GM21717 (cell line): ENCODE data around the gene ZNF256.

Experiments used
- ATAC-seq: cut with Tn5 transposase; IDR thresholded peaks from one replicate; pipeline ENCODE4 v1.9.1; 2021; ENCODE audit warnings: mild to moderate bottlenecking, moderate library complexity; ENCODE audit not compliant: unreplicated experiment

ZNF256 gene

DNA sequence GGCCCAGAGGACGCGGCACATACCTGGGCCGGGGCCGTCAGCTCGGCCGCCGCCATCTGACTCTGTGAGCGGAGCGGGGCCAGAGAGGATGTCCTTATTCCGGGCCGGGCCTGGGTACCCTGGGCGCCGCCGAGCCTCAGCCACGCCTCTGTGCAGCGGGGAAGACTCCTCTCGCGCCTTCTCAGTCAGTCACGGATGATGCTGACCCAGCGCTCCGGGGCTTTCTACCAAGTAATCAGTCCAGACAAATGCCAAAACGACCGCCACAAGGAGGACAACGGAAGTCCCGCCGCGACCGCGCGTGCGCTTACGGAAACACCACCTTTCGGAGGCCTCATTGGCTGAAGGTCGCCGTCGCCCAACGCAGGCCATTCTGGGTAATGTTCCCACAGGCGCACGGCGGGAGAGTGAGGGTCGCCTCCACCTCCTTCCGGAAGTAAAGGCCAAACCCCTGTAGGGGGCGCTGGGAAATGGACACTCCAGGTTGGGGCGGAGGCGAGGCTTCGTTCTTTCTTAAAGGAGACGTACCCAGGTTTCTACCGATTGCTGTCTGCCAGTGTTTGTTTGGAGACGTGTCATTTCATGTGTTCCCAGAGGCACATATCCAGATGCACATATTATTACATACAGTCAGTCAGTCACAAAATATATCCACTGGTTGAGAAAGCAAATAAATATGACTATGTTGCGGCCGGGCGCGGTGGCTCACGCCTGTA, at the start of gene ZNF256:
Gene ZNF256, minus strand, starts transcription at position 288 of the 716 bp plus-strand sequence. Its CDS starts 232 bp downstream, at position 56.
- peak; percentile 82 for ATAC-seq

DNA sequence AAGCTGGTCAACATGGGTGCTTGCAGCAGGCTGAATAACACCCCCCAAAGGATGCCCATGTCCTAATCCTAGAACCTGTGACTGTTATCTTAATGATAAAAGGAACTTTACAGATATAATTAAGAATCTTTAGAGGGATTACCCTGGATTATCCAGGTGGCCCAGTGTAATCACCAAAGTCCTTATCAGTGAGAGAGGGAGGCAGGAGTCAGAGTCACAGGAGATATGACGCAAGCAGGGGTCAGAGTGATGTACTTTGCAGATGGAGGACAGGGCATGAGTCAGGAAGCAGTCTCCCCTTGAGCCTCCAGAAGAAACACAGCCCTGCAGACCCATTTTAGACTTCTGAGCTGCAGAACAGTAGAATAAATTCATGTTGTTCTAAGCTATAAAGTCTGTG, 45.3 kb upstream of the ZNF256 start:
- no peak for ATAC-seq

DNA sequence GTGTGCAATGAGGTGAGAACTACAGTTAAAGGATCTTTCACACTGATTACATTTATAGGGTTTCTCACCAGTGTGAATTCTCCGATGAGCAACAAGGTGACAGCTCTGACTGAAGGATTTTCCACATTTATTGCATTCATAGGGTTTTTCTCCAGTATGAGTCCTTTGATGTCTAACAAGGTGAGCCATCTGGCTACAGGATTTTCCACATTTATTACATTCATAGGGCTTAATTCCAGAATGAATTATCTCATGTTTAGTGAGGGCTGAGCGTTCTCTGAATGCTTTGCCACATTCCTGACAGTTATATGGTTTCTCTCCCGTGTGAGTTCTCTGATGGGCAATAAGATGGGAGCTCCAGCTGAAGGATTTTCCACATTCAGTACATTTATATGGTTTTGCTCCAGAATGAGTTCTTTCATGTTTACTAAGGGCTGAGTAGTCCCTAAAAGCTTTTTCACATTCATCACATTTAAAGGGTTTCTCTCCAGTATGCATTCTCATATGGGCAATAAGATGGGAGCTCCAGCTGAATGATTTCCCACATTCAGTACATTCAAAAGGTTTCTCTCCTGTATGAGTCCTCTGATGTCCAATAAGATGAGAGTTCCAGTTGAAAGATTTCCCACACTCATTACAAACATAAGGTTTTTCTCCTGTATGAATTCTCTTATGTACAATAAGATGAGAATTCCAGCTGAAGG, 31.2 kb upstream of the ZNF256 start:
- no peak for ATAC-seq

DNA sequence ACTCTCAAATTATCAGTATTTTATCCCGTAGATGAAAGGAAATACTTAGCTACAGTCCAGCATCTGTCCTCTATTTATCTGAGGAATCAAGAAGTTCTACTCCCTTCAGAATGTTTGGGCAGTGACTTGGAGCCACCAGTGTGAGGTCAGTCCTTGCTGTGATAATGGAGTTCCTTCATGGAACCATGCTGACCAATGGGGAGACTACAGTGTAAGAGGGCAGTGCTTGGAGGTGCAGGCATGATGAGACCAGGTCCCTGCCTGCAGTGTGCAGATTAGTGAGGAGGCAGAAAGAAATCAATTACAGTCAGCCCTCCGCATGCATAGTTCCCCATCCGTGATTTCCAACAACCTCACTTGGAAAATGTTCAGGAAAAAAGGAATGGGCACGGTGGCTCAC, 26.9 kb upstream of the ZNF256 start, which contains the start of gene C19orf18:
Gene C19orf18, minus strand, starts transcription at position 101 of the 400 bp plus-strand sequence. CDS start 102 bp downstream, outside the sequence.
- no peak for ATAC-seq

DNA sequence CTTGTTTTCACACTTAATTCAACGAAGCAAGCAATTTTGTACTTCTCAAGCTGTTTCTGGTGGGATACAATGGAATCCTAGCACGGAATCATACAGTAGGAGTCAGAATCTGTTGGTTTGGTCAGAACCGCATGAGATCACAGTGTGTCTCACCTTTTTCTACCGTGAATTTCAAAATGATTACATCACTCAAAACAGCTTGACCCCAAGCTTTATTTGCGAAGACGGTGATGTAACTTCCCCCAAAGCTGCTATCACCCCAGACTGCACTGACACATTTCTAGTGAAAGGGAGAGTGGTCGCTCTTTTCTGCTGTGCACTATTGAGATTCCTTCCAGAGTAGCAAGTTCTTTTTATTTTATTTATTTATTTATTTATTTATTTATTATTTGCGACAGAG, 17.3 kb upstream of the ZNF256 start:
- ATAC-seq = no peak

DNA sequence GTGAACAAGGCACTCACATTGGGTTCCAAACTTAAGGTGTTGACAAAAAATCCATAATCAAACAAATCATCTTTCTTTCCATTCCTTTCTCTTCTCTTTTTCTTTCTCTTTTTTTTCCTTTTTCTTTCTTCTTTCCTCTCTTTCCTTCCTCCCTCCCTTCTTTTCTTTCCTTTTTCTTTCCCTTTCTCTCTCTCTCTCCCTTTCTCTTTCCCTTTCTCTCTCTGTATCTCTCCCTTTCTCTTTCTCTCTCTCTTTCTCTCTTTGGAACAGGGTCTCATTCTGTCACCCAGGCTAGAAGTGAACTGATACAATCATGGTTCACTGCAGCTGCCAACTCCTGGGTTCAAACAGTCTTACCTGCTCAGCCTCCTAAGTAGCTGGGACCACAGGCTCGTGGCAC, 14.3 kb upstream of the ZNF256 start:
- no peak for ATAC-seq

DNA sequence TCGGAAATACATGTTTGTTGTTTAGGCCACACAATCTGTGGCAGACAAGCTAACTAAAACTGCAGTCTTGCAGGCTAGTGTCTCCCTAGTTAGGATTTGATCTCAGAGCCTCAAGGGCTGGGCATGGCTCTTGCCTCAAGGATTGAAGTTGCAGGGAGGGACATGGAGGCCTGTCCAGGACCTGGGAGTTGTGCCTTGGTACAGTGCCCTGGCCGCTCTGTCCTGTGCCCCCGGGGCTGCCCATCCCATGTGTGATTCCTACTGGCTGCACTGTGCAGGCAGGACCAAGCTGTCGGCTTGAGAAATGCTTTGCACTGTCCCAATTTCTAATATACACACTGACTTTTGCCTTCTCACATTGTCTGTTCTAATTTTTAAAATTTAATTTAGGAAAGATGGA, 7.5 kb upstream of the ZNF256 start:
- ATAC-seq = no peak

DNA sequence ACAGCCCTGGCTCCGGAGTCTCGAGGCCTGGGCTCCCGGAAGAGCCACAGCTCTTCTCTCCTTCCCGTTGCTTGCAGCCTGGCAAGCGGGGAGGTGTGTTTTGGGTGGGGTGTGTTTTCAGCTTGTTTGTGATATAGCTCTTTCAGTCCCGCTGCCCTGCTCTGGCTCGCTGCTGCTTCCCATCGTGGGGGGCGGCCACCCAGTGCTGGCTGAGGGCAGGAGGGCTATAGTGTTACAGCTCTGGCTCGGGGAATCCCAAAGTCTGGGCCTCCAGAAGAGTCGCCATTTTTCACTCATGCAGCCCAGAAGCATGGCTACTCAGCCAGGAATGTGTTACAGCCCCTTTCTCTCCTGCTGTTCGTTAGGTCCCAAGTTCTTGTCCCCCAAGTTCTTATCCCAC, 2.2 kb upstream of the ZNF256 start:
- no peak for ATAC-seq

DNA sequence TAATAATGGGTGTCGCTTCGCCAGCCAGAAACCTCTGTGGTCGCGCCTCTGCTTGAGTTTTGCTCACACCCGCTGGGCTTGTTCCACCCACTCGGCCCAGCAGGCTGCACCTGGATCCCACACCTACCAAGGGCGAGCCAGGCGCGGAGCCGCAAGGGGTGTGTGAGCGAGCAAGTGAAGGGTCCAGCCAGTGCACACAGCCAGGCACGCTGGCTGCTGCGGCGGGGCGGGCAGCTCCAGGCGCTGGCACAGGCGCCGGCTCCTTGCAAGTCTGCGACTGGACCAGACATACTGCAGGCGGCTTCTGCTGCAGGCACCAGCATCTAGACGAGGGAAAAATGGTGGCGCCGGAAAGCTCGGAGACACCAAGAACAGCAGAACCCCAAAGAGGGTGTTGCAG, 1.8 kb upstream of the ZNF256 start:
- ATAC-seq = no peak

DNA sequence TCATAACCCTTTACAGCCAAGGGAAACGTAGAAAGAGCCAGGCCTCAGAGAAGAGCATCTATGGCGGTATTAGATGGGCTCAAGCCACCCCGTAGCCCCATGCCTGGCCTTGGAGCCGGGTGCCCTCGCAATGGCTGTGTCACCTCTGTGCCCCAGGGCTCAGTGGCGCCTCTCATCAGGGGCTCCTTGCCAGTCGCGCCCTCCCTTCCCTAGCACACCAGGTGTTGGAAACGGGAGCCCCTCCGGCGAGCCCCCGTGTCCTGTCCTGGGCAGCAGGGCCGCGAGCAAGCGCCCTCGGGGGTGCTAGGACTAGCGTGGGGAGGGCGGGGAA, 453 bp downstream of the ZNF256 start:
- peak; percentile 8 for ATAC-seq

DNA sequence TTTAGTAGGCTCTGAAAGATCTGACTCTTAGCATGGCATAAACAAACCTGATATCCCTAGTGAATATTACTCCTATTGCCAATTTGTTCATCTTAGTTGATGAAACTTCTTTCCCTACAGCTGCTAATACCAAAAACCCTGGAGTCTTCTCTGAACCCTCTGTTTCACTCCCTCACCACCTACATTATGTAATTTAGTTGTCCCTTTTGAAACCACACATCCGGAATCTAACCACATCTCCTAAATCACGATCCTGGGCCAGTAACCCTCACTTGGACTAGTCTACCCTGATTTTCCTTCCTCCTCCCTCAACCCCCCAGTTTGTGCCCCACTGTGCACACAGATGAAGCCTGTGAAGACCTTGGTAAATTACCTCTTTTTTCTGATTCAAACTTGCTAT, 1.2 kb downstream of the ZNF256 start:
- ATAC-seq = no peak

DNA sequence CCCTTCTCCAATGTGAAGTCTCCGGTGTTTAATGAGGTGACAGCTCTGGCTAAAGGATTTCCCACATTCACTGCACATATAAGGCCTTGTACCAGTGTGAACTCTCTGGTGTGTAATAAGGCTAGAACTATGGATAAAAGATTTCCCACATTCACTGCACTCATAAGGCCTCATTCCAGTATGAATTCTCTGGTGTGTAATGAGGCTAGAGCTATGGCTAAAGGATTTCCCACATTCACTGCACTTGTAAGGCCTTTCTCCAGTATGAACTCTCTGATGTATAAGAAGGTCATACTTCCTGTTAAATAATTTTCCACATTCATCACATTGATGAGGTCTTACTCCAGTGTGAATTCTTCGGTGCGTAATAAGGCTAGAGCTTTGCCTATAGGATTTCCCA, 5.9 kb downstream of the ZNF256 start:
- ATAC-seq = no peak

DNA sequence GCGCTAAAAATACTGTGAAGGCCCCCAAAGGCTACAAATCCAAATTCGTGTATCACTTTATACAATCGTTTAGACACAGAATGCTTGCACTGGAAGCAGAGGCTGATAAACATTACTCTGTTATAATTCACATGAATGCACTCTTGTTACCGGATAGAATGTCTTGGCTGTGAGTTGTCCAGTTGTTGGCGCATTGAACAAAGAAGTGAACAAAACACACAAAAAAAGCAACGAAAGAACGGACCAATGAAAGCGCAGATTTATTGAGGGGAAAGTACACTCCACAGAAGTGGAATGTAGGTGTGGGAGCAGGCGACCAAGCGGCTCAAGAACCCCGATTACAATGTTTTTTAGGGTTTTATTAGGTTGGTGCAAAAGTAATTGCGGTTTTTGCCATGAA, 11.8 kb downstream of the ZNF256 start:
- ATAC-seq = no peak

DNA sequence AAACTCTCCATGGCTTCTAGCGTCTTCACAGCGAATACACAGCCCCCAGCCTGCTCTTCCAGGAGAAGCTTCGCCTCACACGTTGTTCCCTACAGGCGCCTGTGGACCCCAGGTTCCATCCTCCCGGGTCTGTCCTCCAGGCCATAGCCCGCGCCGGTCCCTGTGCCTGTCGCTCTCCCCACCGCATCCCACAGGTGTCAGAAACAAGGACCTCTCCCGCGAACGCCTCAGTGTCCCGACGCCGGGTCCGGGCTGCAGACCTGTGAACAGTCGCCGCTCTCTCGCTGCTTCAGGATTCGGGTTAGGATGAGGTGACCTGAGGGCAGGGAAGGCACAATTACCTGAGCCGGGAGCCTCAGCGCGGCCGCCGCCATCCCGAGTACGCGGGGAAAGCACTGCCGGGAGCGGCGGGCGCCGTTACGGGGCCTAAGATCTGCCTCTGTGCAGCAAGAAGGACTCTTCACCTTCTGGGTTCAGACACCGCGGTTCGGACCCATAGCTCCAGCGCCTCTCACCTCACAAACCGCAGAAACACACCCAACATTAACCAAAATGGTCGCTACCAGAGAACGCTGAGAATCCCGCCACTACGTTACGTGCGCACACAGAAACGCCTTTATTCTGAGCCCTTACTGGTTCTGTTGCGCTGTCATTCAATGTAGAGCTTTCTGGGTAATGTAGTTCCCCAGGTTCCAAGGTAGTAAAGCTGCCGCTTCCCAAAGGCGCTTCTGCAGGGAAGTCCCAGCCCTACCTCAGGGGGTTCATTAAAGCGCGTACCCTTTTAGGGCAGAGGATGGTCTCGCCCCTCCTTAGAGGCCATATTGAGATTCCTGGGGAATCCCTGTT, 12.5 kb downstream of the ZNF256 start, which contains the start of gene ZNF418:
Gene ZNF418, minus strand, starts transcription at position 583 of the 846 bp plus-strand sequence. CDS start 1,580 bp downstream, outside the sequence.
- no peak for ATAC-seq

DNA sequence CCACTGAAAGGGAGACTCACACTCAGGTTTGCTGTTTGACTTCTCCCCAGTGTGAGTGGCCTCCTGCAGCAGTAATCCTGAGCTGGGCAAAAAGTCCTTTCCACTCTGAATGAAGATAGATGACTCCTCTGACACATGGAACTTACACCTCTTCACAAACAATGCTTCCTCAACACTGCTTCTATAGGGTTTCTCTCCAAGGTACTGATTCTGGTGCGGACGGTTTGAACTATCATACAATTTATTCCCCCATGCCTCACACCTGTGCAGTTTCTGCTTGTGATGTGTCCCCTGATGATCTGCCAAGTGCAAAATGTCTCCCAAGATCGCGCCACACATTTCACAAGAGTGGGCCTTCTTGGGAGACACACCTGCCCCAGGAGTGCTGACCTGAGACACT, 19.9 kb downstream of the ZNF256 start:
- no peak for ATAC-seq

DNA sequence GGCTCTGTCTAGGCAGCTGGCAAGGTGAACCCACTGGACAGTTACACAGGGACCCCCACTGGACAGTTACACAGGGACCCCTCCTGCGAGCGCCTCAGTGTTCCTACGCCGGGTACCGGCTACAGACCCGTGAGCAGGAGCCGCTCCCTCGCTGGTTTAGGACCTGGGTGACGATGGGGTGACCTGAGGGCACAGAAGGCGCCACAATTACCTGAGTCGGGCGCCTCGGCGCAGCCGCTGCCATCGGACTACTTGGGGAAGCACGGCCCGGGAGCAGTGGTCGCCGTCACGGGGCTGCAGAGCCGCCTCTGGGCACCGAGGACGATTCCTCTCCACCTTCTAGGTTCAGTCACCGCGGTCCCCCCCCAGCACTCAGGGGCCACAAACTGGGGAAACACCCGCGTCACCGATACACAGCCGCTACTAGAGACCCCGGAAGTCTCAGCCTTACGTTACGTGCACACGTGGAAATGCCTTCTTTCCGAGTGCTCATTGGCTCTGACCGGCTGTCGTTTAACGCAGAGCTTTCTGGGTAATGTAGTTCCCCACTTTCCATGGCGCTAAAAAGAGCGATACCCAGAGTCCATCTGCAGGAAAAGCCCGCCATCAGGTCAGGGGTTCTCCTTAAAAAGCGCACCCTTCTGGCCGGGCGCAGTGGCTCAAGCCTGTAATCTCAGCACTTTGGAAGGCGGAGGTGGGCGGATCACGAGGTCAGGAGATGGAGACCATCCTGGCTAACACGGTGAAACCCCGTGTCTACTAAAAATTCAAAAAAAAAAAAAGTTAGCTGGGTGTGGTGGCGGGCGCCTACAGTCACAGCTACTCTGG, 31.1 kb downstream of the ZNF256 start, which contains the start of gene ZNF417:
Gene ZNF417, minus strand, starts transcription at position 425 of the 828 bp plus-strand sequence. Its CDS starts 181 bp downstream, at position 244.
- peak; percentile 96 for ATAC-seq

DNA sequence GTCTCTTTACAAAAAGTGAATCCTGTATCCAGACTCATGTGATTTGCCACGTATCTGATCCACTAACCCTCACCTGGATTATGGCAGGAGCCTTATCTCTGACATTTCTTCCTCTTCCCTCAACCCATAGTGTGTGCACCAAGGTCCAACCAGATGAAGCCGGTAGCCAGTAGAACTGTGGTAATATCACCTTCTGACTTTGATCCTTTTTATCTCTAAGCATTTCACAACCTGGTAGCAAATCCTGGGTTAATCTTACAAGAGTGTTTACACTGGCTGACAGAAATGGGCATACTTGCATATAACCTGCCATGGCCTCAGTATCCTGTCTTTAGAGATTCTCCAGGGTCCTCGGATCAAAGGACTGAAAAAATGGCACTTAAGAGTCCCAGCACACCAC, 33.0 kb downstream of the ZNF256 start:
- no peak for ATAC-seq

DNA sequence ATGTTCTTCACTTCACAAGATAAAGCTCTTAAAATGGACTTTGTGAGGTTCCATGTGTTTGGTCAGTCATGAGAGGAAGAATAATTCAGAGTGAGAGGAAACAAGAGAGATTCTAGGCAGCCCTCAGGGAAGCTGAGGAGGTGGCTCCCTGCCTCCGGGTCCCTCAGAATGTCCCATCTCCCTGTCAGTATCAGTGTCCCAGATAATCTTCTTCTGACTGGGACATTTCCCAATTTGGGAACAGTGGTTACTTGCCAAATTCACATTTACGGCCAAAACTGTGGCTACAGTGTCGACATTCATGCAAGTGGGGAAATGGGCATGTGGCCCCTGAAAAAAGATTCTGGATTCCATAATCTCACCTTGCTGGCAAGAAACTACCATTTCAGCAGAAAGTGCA, 40.1 kb downstream of the ZNF256 start:
- ATAC-seq = no peak

DNA sequence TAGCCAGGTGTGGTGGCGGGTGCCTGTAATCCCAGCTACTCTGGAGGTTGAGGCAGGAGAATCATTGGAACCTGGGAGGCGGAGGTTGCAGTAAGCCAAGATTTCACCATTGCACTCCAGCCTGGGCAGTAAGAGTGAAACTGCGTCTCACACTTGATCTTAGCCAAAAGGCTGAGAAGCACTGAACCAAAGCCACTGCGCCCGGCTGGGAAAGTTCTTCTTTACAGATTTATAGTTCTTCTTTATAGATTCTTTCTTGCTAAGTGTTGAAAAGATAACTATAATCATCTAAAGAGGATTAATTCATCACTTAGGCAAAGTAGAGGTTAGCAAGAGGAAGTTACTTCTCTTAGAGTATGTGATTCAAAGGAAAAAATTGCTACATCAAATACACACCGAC, 42.2 kb downstream of the ZNF256 start:
- no peak for ATAC-seq

DNA sequence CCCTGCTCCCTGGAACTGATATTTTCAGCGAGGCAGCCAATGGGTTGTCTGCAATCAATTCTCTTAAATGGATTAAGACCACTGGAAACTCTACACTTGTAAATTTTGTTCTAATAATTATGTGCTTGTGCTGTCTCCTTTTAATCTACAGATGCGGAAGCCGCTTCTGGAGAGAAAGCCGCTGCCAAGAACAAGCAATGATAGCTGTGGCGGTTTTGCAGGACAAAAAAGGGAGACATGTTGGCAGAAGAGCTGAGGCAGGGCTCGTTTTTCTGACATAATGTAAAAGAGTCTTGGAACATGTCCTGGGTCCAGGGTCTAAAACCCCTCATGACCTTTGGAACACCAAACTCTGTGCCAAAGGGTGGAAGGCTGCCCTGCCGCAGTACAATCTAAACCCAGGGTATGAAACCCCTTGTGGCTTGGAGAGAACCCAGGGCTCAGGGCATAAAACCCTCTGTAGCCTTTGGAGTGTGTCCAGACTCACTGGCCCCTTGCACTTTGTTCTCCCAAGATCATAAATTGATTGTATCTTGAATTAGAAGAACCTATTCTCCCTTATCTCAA, 43.8 kb downstream of the ZNF256 start:
- ATAC-seq = no peak
